Stimulated activated CD8-positive, alpha-beta memory T cell treated with anti-CD3 and anti-CD28 coated beads, Interleukin-7, amount 100 ng/mL, for 24 hours (primary cell): Measurements from ENCODE around the gene MTMR3.

Source experiments
- DNase-seq: peaks from one replicate; pipeline ENCODE4 v3.0.0-alpha.2; 2020; ENCODE audit warnings: low read depth

Gene MTMR3

DNA sequence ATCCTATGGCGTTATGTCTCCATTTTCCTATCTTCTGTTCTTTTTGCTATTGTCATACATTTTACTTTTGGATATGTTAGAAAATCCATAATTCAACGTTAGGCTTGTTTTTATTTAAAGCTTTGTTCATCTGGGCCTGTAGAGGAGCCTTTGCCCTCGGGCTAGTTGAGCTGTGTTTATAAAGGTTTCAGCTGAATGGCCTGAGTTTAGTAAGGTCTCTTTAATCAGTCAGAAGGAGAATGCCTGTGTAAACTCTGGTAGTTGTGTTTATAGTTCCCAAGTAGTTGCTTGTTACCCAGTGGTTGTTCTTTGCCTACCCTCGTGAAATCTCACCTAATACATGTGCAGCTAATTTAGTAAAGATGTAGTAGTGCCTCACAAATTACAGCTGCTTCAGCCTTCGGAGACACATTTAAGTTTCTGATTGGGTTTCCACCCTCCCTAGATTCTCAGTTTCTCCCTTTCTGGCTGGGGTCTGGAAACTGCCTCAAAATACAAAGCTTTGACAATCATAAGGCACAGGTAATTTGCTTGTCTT is 33.1 kb downstream of the MTMR3 start:
- no peak for DNase-seq

GRCh38 chr22:29917052-29917902 is 34.3 kb downstream of the MTMR3 start:
- DNase-seq: no peak

GRCh38 chr22:29925402-29925801 is 42.4 kb downstream of the MTMR3 start:
- no peak for DNase-seq

GRCh38 chr22:29926057-29926456 is 43.1 kb downstream of the MTMR3 start:
- DNase-seq: no peak

DNA sequence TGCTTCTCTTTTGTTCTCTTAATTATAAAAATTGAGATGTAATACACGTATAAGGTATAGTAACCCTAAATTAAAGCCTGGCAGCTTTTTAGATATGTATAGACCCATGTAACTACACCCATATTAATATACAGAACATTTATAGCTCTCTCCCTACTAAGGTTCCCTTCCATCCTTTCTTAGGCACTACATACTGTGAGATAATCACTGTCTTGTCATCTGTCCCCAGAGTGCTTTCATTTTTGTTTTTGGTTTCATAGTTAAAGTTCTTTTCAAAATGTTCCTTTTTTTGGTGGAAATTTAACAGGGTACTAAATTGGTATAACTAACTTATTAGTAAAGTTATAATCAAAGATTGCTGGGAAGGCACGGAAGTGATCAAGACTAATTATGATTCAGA is 49.2 kb downstream of the MTMR3 start:
- no peak for DNase-seq

DNA sequence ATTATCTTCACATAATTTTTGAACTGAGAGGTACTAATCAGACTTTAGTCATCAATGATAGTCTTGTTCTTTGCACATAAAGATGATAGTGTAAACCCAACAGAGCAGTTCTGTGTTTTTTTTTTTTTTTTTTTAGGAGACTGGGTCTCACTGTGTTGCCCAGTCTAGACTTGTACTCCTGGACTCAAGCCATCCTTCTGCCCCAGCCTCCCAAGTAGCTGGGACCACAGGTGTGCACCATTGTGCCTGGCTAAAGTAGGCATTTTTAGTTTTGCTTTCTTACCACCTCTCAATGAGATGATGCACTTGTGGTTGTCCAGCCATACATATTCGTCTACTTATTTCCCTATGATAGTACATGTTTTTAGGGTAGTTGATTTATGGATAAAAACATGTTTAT is 50.6 kb downstream of the MTMR3 start:
- no peak for DNase-seq

GRCh38 chr22:29934596-29934995 is 51.6 kb downstream of the MTMR3 start:
- DNase-seq: no peak

DNA sequence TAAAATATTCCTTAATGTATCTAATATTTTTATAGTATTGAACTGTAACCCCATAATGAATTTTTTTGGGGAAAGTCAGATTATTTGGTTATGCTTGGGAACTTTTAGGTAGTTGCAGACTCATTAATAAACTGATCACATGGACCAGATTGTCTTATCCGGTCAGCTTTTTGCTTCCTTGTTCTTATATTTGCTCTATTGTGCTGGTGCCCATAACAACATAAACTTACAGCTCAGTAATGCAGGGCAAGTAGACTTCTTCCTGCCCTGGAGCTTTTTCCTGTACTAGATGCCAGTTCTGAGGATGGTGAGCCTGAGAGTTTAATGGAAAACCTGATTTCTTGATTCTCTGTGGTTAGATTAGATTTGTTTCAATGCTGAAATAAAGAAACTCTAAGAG is 53.2 kb downstream of the MTMR3 start:
- DNase-seq: no peak

DNA sequence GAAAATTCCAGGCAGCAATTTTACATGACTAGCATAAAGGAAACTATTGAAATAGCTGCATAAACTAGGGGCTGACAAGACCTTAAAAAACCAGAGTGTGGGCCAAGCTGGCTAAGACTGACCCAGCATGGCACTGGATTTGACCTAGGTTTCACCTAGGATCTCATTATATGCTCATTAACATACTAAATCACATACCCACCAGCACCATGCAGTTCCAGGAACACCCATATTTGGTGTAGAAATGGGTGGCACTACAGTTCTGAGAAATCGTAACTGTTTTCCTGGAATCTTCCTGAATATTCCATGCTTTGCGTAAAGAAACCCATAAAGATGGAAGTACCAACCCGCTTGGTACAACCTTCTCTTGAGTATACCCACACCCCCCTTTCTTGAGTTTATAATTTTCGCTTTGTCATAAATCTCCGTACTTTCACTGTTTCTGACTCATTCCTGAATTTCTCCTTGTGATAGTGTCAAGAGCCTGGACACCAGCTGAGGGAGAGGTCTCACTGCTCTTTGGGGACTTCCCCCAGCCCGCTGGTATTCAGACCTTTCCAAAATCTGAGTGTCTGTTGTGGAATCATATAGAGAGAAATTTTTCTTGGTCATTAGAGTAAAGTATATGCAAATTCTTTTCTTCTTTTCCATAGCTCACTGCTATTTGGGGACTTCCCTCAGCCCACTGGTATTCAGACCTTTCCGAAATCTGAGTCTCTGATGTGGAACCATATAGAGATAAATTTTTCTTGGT is 55.1 kb downstream of the MTMR3 start:
- DNase-seq: no peak

DNA sequence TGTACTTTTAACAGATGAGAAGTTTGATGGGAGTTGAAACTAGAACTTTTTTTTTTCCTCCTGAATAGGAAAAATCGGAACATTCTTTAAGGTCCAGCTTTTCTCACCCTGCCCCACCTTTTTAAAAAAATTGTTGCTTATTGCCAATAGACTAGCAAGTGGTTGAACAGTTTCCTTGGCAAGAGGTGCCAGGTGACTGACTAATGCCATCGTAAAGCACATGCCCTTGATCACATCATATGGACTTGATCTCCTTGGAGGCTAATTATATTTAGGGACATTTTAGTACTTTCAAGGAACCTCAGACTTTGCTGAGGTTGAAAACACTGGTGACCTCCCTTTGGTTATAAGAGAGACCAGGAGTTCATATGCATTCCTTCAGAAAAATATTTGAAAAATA is 57.6 kb downstream of the MTMR3 start:
- DNase-seq: no peak

- no peak for DNase-seq
Observed at GRCh38 chr22:29944339-29944738, 61.4 kb downstream of the MTMR3 start.

DNA sequence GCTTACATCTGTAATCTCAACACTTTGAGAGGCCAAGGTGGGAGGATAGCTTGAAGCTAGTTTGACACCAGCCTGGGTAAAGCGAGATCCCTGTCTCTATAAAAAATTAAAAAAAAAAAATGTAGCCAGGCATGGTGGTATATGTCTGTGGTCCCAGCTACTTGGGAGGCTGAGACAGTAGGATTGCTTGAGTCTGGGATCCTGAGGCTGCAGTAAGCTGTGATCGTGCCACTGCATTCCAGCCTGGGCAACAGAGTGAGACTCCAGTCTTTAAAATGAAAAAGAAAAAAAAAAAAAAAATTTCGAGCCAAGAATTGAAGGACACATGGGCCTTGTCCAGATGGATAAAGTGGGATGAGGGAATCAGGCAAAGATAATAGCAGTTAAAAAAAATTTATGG is 62.5 kb downstream of the MTMR3 start:
- DNase-seq: no peak

DNA sequence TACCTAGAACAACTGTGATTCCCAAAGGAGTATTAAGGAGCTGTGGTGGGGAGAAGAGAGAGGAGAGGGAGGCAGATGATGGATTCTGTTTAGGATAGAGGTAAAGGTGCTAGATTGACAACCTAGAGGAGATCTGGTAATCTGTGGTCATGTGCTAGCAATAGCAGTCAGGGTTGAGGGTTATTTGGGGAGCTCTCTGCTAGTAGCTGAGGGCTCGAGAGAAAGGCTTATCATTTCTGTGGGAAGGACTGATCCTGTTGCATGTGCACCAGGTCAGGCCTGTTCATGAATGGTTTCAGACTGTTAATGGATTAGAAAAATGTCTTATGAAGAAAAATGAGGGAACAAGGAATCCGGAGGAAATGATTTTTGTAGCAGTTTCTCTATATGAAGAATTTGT is 63.2 kb downstream of the MTMR3 start:
- no peak for DNase-seq

GRCh38 chr22:29947410-29948384 is 64.7 kb downstream of the MTMR3 start:
- DNase-seq: no peak

DNA sequence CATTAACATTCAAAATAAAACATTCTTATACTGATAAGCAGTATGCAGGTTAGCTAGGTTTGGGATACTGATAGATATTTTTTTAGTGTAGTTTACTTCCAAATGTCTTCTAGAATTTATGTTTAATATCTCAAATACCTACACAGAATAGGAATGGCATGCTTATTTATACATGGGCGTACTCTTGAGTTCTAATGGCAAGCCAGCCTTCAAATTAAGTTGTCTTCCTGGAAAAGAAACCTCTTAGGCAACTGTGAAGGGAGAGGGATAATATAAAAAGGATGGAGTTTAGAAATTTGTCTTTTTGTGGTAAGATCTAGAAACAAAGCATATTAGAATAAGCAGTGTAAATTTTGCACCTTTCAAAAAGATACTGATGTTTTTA is 65.4 kb downstream of the MTMR3 start:
- no peak for DNase-seq

GRCh38 chr22:29949872-29950271 is 66.9 kb downstream of the MTMR3 start:
- DNase-seq: no peak

GRCh38 chr22:29951791-29952413 is 68.9 kb downstream of the MTMR3 start:
- no peak for DNase-seq

DNA sequence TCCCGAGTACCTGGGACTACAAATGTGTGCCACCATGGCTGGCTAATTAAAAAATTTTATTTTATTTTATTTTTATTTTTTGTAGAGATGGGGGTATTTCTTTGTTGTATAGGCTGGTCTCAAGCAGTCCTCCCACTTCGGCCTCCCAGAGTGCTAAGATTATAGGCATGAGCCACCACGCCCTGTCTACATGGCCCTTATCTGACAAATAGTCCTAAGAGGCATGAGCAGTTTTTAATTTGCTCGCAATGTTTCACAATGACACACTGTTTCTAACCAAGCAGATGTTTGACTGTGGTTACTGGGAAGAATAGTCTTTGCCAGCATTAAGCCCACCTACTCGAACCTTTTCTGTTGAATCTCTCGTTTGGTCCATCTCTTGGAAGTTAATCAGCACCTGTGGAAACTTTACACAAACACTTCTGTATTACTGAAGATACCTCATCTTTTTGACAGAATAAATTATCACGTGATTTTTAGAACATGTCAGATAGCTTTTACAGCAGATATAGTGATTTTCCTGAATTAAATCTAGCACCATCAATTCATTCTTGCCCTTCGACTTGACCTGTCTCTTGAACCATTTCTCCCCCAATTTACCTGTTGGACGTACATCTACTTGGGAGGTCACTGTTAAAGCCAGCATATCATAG is 71.4 kb downstream of the MTMR3 start:
- no peak for DNase-seq

GRCh38 chr22:29956680-29957079 is 73.7 kb downstream of the MTMR3 start:
- no peak for DNase-seq

- no peak for DNase-seq
Observed at GRCh38 chr22:29958170-29958569, 75.2 kb downstream of the MTMR3 start.

DNA sequence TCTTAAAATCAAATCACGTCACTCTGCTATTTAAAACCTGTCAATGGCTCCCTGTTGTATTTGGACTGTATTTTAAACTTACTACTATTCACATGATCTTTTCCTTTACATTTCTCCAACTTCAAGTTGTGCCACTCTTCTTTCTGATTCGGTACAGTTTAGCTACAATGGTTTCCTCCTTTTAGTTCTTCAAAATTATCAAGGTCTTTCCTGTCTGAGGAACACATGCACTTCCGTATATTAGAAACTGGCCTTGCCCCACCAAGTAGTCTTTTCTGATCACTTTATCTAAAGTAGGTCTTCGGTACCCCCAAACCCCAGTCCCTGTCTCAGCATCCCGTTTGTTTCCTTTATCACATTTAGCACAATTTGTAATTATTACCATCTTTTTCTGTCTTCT is 81.8 kb downstream of the MTMR3 start:
- no peak for DNase-seq
